ENCODE data around the gene LHX6. TPM values are rescaled to one million over a fixed set of nuclear protein-coding genes. Genes with fewer than 3 reads are reported as not detected.

LHX6 gene
- total and polyA plus RNA-seq, 2 experiments from 2014 or later: 1.0 to 1.2 TPM

- H3K4me2 ChIP-seq: no peak overlapping the region
- ATAC-seq: no peak
- H3K27me3 Mint-ChIP-seq (ENCODE audit: insufficient read depth, low read depth, poor library complexity): peaks cover 5% of the 10 kb centered on the region
- H3K9me2 ChIP-seq (ENCODE audit: insufficient read depth): no peaks in the 10 kb centered on the region
- no peaks in the 10 kb centered on the region for H4K20me1 ChIP-seq (replicated peaks; ENCODE audit: insufficient read depth)
- H3K27ac Mint-ChIP-seq: no peak overlapping the region
- H3K79me2 ChIP-seq (replicated peaks; ENCODE audit: insufficient read depth): no peaks in the 10 kb centered on the region
- no peaks in the 10 kb centered on the region for H3K27me3 ChIP-seq (ENCODE audit: insufficient read depth)
- H3K4me1 ChIP-seq (ENCODE audit: insufficient read depth): no peaks in the 10 kb centered on the region
- H3K36me3 ChIP-seq (ENCODE audit: insufficient read depth): no peaks in the 10 kb centered on the region
- H3K36me3 Mint-ChIP-seq (ENCODE audit: low read depth): no peaks in the 10 kb centered on the region; the same call in 2 of the 3 replicates
- no peak overlapping the region for H3K4me3 Mint-ChIP-seq
- no peak for TF ChIP-seq CREB1 (CRISPR knock-in tag; IDR thresholded peaks at IDR 0.05; ENCODE audit: low read depth)
- no peak for TF ChIP-seq ZNF114 (CRISPR knock-in tag; IDR thresholded peaks at IDR 0.05)
- TF ChIP-seq EZH2 (IDR thresholded peaks at IDR 0.05; ENCODE audit: low read depth, unreplicated experiment): no peak
- TF ChIP-seq CTCF (conservative IDR thresholded peaks at IDR 0.05; ENCODE audit: low read depth in 2 of 2): no peak
- no peak for TF ChIP-seq NANOG (IDR thresholded peaks at IDR 0.05; ENCODE audit: borderline replicate concordance)
- no peak for TF ChIP-seq JUNB (IDR thresholded peaks at IDR 0.05; ENCODE audit: unreplicated experiment)
- no peak for TF ChIP-seq ZNF462 (CRISPR knock-in tag; IDR thresholded peaks at IDR 0.05)
- TF ChIP-seq POLR2AphosphoS5 (IDR thresholded peaks at IDR 0.05; ENCODE audit: low read depth): no peak
- TF ChIP-seq ZNF331 (CRISPR knock-in tag; IDR thresholded peaks at IDR 0.05; ENCODE audit: low read depth): no peak
- no peak for TF ChIP-seq ETS1 (IDR thresholded peaks at IDR 0.05)
- TF ChIP-seq EZH2phosphoT487 (IDR thresholded peaks at IDR 0.05; ENCODE audit: unreplicated experiment): no peak
- TF ChIP-seq STAT1 (IDR thresholded peaks at IDR 0.05; ENCODE audit: unreplicated experiment): no peak
- H3K27ac ChIP-seq (ENCODE audit: low read depth): no peak overlapping the region
- H3K9me3 Mint-ChIP-seq: peaks cover 9% of the 10 kb centered on the region; the same call in 2 of the 3 replicates
- H3F3A ChIP-seq (replicated peaks; ENCODE audit: low read depth): no peaks in the 10 kb centered on the region
- no peak overlapping the region for H2AFZ ChIP-seq
- no peak for DNase-seq (ENCODE audit: low spot score)
- H3K4me1 Mint-ChIP-seq: peaks cover 3% of the 10 kb centered on the region; the same call in 1 of the 3 replicates
- no peak overlapping the region for H3K4me3 ChIP-seq
These were observed 56.6 kb downstream of the LHX6 start for GRCh38 chr9:122172131-122172530.

All from GM23338 (cell line).